Measurements from ENCODE around the gene CBLN3.
"Not testable (repeated sequence)": the region's sequence is repeated elsewhere in the genome, so short reads cannot be mapped to it uniquely, and the experiment has no call there.

CBLN3 gene

DNA sequence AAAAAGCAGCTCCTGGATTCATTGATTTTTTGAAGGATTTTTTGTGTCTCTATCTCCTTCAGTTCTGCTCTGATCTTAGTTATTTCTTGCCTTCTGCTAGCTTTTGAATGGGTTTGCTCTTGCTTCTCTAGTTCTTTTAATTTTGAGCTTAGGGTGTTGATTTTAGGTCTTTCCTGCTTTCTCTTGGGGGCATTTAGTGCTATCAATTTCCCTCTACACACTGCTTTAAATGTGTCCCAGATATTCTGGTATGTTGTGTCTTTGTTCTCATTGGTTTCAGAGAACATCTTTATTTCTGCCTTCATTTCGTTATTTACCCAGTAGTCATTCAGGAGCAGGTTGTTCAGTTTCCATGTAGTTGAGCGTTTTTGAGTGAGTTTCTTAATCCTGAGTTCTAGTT lies 21.4 kb upstream of the CBLN3 start:
- H2BK15ac ChIP-seq (ENCODE audit: low read length); H3K18ac ChIP-seq (ENCODE audit: low read length); H3K9me3 ChIP-seq (replicated peaks in 1 of 2; ENCODE audit: control insufficient read depth in 2 of 2, insufficient read depth in 1 of 2, low read depth in 1 of 2, low read length in 2 of 2); H3K9ac ChIP-seq (ENCODE audit: low read depth, low read length, poor library complexity); H2BK120ac ChIP-seq (ENCODE audit: low read depth, low read length); H3K36me3 ChIP-seq (replicated peaks in 1 of 2; ENCODE audit: control insufficient read depth in 2 of 2, insufficient read depth in 2 of 2, low read length in 2 of 2); H4K91ac ChIP-seq (ENCODE audit: low read depth, low read length, poor library complexity); H2AFZ ChIP-seq (ENCODE audit: low read length); H3K4ac ChIP-seq (ENCODE audit: low read length); H3K23ac ChIP-seq (ENCODE audit: low read depth, low read length, poor library complexity); DNase-seq (ENCODE audit: low spot score); H2AK5ac ChIP-seq (ENCODE audit: low read depth, low read length); H3K14ac ChIP-seq (ENCODE audit: low read length); H2BK5ac ChIP-seq (ENCODE audit: low read length); H3K27me3 ChIP-seq (ENCODE audit: control insufficient read depth in 3 of 3, insufficient read depth in 3 of 3, low read depth in 1 of 3, low read length in 3 of 3); H3K4me2 ChIP-seq (ENCODE audit: insufficient read depth, low read length, poor library complexity, severe bottlenecking); H3K4me1 ChIP-seq (ENCODE audit: control insufficient read depth in 2 of 2, insufficient read depth in 1 of 2, low read depth in 1 of 2, low read length in 2 of 2); H2BK12ac ChIP-seq (ENCODE audit: low read length); H3K79me1 ChIP-seq (ENCODE audit: low read depth, low read length); H3K27ac ChIP-seq (replicated peaks; ENCODE audit: low read length); H3K4me3 ChIP-seq (ENCODE audit: low read length in 2 of 2); H4K8ac ChIP-seq (ENCODE audit: low read depth, low read length): not testable (repeated sequence)
- whole genome bisulfite sequencing, 2 donors (ENCODE audit: extremely low coverage in 2 of 2, insufficient read length in 2 of 2, insufficient replicate concordance in 1 of 2): no CpG with 5 or more reads among the region's 2 CpGs

DNA sequence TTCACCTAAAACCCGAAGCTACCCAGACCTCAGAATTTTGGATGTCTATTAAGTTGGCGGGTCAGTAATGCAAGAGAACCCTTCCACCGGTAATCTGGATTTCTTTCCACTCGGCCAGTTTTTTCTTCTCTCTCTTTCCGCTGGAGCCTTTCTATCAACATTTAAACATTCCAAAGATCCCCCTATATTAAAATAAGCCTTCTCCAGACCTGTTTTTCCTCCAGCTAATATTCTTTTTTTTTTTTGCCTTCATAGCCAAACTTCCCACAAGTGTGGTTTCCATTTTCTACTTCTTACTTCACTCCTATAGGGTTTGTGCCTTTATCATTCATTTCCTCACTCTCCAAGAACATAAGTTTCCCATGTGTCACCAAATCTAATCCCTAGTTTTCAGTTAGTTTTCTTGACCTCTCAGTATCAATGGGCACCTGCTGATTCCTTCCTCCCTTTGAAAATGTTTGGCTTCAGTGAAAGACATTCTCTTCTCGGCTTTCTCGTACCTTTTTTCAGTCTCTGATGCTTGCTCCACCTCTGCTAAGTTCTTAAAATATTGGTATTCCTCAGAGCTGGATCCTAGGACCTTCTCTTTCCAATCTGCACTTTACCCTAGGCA lies 13.7 kb upstream of the CBLN3 start:
- Histone ChIP-seq H3K4ac (ENCODE audit: low read length) (no peak overlapping the region), H2BK12ac (ENCODE audit: low read length) (no peak overlapping the region)

DNA sequence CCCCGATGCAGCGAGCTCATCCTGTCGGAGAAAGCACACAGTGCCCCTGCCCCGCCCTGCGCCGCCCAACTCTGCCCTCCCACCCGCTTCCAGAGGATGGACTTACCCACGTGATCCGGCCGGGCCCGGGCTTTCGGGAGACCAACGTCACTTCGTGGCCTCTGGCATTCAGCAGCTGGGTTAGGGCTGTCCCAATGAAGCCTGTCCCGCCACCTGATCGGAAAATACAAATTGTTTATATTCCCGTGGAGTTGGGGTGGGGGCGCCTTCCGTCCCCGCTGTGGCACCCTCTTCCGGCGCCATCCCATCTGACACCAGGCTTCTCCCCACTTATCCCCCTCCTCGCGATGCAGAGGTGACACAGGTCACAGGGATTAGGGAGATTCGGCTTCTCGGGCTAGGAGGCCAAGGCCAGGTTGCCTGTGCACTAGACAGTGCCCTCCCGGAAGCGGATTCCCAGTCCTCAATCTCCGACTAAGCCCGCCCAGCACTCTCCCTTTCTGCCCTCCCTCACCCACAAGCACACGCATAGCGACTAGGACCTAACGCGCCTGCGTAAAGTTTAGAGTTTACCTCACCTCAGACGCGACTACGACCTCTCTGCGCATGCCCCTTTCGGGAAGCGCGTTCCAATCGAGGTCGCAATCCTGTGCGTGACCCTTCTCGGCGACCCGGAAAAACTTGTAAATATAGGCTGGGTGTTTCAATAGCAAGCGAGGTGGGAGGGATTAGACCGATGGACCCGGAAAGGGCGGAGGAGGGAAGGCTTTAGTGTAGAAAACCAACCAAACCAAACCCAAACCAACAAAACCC lies 13.0 kb upstream of the CBLN3 start, which contains the start of gene SDR39U1:
Gene SDR39U1, minus strand, starts transcription at position 537 of the 813 bp plus-strand sequence. Its CDS starts 7 bp downstream, at position 530.
- Histone ChIP-seq H3K4me2 (ENCODE audit: insufficient read depth, low read length, poor library complexity, severe bottlenecking) (peak within 1 kb of the TSS; percentile 85), H3K79me1 (ENCODE audit: low read depth, low read length) (no peaks in the 10 kb centered on the region), H3K9ac (ENCODE audit: low read depth, low read length, poor library complexity) (peak within 1 kb of the TSS; percentile 97), H2BK15ac (ENCODE audit: low read length) (no peak within 1 kb of the TSS), H2BK12ac (ENCODE audit: low read length) (peak within 1 kb of the TSS; percentile 4), H3K14ac (ENCODE audit: low read length) (no peak within 1 kb of the TSS), H3K9me3 (replicated peaks in 1 of 2; ENCODE audit: control insufficient read depth in 2 of 2, insufficient read depth in 1 of 2, low read depth in 1 of 2, low read length in 2 of 2) (no peaks in the 10 kb centered on the region), H2AFZ (ENCODE audit: low read length) (peak within 1 kb of the TSS; percentile 91), H4K91ac (ENCODE audit: low read depth, low read length, poor library complexity) (no peak within 1 kb of the TSS), H3K23ac (ENCODE audit: low read depth, low read length, poor library complexity) (peak within 1 kb of the TSS; percentile 89), H3K18ac (ENCODE audit: low read length) (peak within 1 kb of the TSS; percentile 96), H3K36me3 (replicated peaks in 1 of 2; ENCODE audit: control insufficient read depth in 2 of 2, insufficient read depth in 2 of 2, low read length in 2 of 2) (peaks cover 19 to 49% of the 10 kb centered on the region in 2 donors), H2BK5ac (ENCODE audit: low read length) (peak within 1 kb of the TSS; percentile 33), H3K4me3 (ENCODE audit: low read length in 2 of 2) (peak within 1 kb of the TSS; percentile 80 to 94), H2BK120ac (ENCODE audit: low read depth, low read length) (no peak within 1 kb of the TSS), H4K8ac (ENCODE audit: low read depth, low read length) (peak within 1 kb of the TSS; percentile 89), H3K27ac (replicated peaks; ENCODE audit: low read length) (peak within 1 kb of the TSS; percentile 99), H3K4me1 (ENCODE audit: control insufficient read depth in 2 of 2, insufficient read depth in 1 of 2, low read depth in 1 of 2, low read length in 2 of 2) (peaks cover 3 to 11% of the 10 kb centered on the region in 2 donors), H3K27me3 (ENCODE audit: control insufficient read depth in 3 of 3, insufficient read depth in 3 of 3, low read depth in 1 of 3, low read length in 3 of 3) (no peaks in the 10 kb centered on the region), H2AK5ac (ENCODE audit: low read depth, low read length) (no peak within 1 kb of the TSS), H3K4ac (ENCODE audit: low read length) (no peak within 1 kb of the TSS)
- peak; percentile 96 for DNase-seq (ENCODE audit: low spot score)
- no CpG with 5 or more reads among the region's 52 CpGs for WGBS, 2 donors (ENCODE audit: extremely low coverage in 2 of 2, insufficient read length in 2 of 2, insufficient replicate concordance in 1 of 2)

More for the DNA sequence above, 13.7 kb upstream of the CBLN3 start:
- Histone ChIP-seq H3K27me3 (ENCODE audit: control insufficient read depth in 3 of 3, insufficient read depth in 3 of 3, low read depth in 1 of 3, low read length in 3 of 3) (no peaks in the 10 kb centered on the region), H2AK5ac (ENCODE audit: low read depth, low read length) (no peak overlapping the region), H3K4me3 (ENCODE audit: low read length in 2 of 2) (peak overlapping the region; percentile 80 to 85), H3K79me1 (ENCODE audit: low read depth, low read length) (no peaks in the 10 kb centered on the region), H3K18ac (ENCODE audit: low read length) (no peak overlapping the region), H3K9ac (ENCODE audit: low read depth, low read length, poor library complexity) (no peak overlapping the region), H3K27ac (replicated peaks; ENCODE audit: low read length) (peak overlapping the region; percentile 63), H3K14ac (ENCODE audit: low read length) (no peak overlapping the region), H3K4me2 (ENCODE audit: insufficient read depth, low read length, poor library complexity, severe bottlenecking) (peak overlapping the region; percentile 46), H2BK5ac (ENCODE audit: low read length) (no peak overlapping the region), H4K91ac (ENCODE audit: low read depth, low read length, poor library complexity) (no peak overlapping the region), H2AFZ (ENCODE audit: low read length) (peak overlapping the region; percentile 77), H3K23ac (ENCODE audit: low read depth, low read length, poor library complexity) (no peak overlapping the region), H3K4me1 (ENCODE audit: control insufficient read depth in 2 of 2, insufficient read depth in 1 of 2, low read depth in 1 of 2, low read length in 2 of 2) (peaks cover 3 to 11% of the 10 kb centered on the region in 2 donors), H2BK120ac (ENCODE audit: low read depth, low read length) (no peak overlapping the region), H4K8ac (ENCODE audit: low read depth, low read length) (no peak overlapping the region), H3K36me3 (replicated peaks in 1 of 2; ENCODE audit: control insufficient read depth in 2 of 2, insufficient read depth in 2 of 2, low read length in 2 of 2) (peaks cover 13 to 42% of the 10 kb centered on the region in 2 donors), H2BK15ac (ENCODE audit: low read length) (no peak overlapping the region), H3K9me3 (replicated peaks in 1 of 2; ENCODE audit: control insufficient read depth in 2 of 2, insufficient read depth in 1 of 2, low read depth in 1 of 2, low read length in 2 of 2) (no peaks in the 10 kb centered on the region)
- no CpG with 5 or more reads among the region's 7 CpGs for WGBS, 2 donors (ENCODE audit: extremely low coverage in 2 of 2, insufficient read length in 2 of 2, insufficient replicate concordance in 1 of 2)
- no peak for DNase-seq (ENCODE audit: low spot score)

DNA sequence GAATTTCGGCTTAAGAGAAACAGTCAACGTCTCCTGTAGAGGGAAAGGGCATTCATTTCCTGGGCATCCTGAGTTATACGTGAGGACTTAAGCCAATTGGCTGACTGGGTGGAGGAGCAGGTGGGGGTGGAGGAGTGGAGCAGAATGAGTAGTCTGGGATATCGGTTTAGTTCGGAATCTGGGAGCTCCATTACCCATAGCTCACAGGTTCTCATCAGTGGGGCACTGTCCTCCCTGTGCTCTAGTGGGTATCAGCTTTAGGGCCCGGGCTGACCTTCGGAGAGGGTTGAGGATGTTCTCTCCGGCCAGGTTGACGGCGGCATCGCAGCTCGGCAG lies 12.4 kb upstream of the CBLN3 start:
- Histone ChIP-seq H3K36me3 (replicated peaks in 1 of 2; ENCODE audit: control insufficient read depth in 2 of 2, insufficient read depth in 2 of 2, low read length in 2 of 2) (peaks cover 23 to 55% of the 10 kb centered on the region in 2 donors), H3K4me1 (ENCODE audit: control insufficient read depth in 2 of 2, insufficient read depth in 1 of 2, low read depth in 1 of 2, low read length in 2 of 2) (peaks cover 3 to 11% of the 10 kb centered on the region in 2 donors), H3K27me3 (ENCODE audit: control insufficient read depth in 3 of 3, insufficient read depth in 3 of 3, low read depth in 1 of 3, low read length in 3 of 3) (no peaks in the 10 kb centered on the region), H3K9ac (ENCODE audit: low read depth, low read length, poor library complexity) (peak overlapping the region; percentile 85), H2BK15ac (ENCODE audit: low read length) (no peak overlapping the region), H3K4ac (ENCODE audit: low read length) (no peak overlapping the region), H3K27ac (replicated peaks; ENCODE audit: low read length) (peak overlapping the region; percentile 99), H3K9me3 (replicated peaks in 1 of 2; ENCODE audit: control insufficient read depth in 2 of 2, insufficient read depth in 1 of 2, low read depth in 1 of 2, low read length in 2 of 2) (no peaks in the 10 kb centered on the region), H2BK12ac (ENCODE audit: low read length) (peak overlapping the region; percentile 4), H3K14ac (ENCODE audit: low read length) (no peak overlapping the region), H2AFZ (ENCODE audit: low read length) (peak overlapping the region; percentile 91), H2AK5ac (ENCODE audit: low read depth, low read length) (no peak overlapping the region), H3K18ac (ENCODE audit: low read length) (peak overlapping the region; percentile 38), H2BK120ac (ENCODE audit: low read depth, low read length) (no peak overlapping the region), H2BK5ac (ENCODE audit: low read length) (peak overlapping the region; percentile 33), H4K91ac (ENCODE audit: low read depth, low read length, poor library complexity) (no peak overlapping the region), H3K4me3 (ENCODE audit: low read length in 2 of 2) (peak overlapping the region; percentile 80 to 94), H4K8ac (ENCODE audit: low read depth, low read length) (no peak overlapping the region), H3K79me1 (ENCODE audit: low read depth, low read length) (no peaks in the 10 kb centered on the region), H3K4me2 (ENCODE audit: insufficient read depth, low read length, poor library complexity, severe bottlenecking) (peak overlapping the region; percentile 85), H3K23ac (ENCODE audit: low read depth, low read length, poor library complexity) (peak overlapping the region; percentile 89)
- no CpG with 5 or more reads among the region's 12 CpGs for WGBS, 2 donors (ENCODE audit: extremely low coverage in 2 of 2, insufficient read length in 2 of 2, insufficient replicate concordance in 1 of 2)
- no peak for DNase-seq (ENCODE audit: low spot score)

All from neuronal stem cell (in vitro differentiated cells).